HUDEP-2 (cell line): ENCODE measurements around the gene JRKL.
A peak's percentile ranks its signal among the peaks of the same experiment; 100 is the strongest.

Experiments
- DNase-seq, 76 experiments: peaks; one replicate each; lab custom pipeline; 2025; ENCODE audit not compliant: unreplicated experiment in 76 of 76; lab: John Stamatoyannopoulos, UW

Gene JRKL

DNA sequence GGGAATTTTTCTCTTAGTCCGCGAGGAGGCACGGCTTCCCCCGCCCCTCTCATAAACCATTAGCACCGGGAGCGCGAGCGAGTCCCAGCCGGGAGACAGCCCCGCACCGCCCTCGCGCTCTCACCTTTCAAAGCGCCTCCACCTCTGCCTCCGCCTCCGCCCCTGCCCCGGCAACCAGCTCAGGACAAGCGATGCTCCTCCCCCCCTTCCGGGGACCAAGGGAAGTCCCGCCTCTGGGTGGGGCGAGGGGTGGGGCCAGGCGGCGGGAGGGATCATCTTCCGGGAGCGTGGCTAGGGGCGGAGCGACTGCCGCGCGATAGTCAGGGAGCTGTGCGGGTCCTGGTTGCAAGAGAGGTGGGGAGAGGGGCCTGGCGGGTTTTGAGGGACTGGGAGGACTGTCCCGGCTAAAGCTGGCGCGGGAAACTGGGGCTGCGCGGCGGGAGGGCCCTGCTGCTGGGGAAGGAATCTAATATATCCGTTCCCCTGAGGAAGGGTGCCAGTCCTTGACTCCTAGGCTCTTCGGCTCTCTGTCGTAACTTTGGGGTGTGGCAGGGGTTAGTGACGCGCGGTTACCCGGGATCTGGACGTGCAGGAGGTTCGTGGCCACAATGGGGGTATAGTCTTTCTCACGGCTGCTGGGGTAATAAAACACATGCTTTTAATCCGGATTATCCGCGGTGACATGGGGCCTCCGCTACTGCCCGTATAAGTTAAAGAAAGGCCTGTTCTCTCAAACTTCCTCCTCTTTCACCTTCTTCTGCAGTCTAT lies at the start of gene JRKL, which contains the start of gene CCDC82:
Gene JRKL (plus strand): TSS at position 294 of the 768 bp plus-strand sequence. CDS start 637 bp downstream, outside the sequence.
Gene CCDC82 (minus strand): TSS at position 193 of the 768 bp plus-strand sequence. CDS start 5,165 bp downstream, outside the sequence.
- DNase-seq: peak; percentile 23 to 97 (median 93)

DNA sequence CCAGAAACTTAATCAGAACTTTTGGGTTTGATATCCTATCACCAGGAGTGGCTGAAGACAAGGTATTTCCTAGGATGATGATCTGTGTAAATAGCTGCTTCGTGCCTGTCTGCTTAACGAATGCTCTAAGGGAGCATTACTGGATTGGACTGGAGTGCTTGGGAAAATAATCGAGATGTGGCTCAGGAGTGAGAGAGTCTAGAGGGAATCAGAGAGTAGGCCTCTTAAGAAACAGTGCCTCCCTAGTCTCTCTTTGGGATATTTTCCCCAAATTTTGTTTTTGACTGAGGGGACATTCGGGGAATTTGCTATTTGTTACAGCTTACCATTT lies 49.3 kb upstream of the JRKL start:
- no peak for DNase-seq

DNA sequence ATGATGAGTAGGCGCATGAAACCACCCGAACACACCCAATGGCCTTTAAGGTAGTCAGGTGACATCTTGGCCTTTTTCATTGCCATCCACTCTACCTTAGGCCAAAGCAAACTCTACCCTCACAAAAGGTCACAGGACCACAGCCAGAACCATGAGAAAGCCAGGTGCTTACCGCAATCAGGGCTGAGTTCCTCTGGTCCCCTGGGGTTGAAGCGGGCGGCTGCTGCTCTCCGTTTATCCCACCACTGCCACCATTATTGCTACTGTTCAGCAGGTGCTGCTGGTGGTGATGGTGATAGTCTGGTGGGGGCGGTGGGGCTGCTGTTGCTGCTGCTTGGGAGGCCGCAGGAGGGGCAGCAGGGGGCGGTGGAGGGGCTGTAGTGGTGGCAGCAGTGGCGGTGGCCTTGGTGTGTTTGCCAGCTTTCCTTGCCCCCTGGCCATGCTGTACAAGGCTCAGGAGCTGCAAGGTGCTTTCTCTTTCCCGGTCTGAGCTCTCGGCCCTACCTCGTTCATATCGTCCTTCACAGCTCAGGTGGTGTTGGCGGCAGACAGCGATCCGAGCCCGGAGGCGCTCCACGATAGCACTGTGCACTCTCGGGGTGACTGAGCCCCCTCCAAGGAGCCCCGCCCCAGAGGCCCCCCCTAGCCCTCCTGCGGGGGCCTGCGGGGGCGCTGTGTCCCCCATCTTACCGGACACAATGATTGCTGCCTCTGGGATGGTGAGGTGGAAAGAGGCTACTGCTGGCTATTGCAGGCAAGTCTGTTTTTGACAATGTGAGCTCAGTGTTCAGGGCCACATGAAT lies 48.4 kb upstream of the JRKL start:
- DNase-seq: peak in 1 of 76 experiments; percentile 12

DNA sequence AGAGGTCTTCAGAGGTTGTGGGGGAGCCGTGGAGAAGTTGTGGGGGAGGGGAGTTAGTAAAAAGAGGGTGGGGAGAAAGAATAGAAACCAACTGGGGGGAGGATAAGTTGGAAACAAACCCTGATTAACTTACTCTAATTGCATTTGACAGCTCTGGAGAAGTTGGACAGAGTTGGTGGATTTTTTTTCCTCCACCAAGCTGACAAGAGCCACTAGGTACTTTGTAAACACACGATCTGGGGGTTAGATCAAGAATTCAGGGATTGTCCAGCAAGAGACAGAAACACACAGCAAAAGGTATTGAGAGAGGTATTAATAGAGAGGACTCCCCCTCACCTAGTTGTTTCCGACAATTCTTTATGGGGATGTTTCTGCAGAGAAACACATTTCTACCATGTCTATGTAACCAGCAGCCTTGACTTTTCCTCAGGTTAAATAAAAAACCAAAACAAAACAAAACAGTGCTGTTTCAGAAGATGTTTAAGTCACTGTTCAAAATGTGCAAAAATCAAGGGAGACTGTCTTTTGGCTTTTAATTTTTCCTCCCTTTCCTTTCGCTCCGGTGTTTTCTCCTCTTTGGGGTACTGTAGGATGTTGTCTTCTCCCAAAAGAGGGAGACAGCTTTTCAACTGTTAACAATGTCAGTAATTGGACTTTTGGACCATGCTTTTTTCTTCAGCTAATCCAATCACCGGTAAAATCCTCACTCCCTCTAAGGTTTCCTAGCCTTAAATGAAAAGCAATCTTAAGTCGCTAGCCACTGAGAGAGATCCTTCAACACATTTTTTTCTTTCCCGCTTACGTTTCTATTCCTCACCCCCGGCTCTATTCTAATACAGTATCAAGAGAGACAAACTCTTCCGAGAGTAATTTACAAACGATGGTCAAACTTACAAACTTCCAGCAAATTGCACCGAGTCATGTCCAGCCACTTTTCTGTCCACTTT lies 47.5 kb upstream of the JRKL start:
- no peak for DNase-seq

DNA sequence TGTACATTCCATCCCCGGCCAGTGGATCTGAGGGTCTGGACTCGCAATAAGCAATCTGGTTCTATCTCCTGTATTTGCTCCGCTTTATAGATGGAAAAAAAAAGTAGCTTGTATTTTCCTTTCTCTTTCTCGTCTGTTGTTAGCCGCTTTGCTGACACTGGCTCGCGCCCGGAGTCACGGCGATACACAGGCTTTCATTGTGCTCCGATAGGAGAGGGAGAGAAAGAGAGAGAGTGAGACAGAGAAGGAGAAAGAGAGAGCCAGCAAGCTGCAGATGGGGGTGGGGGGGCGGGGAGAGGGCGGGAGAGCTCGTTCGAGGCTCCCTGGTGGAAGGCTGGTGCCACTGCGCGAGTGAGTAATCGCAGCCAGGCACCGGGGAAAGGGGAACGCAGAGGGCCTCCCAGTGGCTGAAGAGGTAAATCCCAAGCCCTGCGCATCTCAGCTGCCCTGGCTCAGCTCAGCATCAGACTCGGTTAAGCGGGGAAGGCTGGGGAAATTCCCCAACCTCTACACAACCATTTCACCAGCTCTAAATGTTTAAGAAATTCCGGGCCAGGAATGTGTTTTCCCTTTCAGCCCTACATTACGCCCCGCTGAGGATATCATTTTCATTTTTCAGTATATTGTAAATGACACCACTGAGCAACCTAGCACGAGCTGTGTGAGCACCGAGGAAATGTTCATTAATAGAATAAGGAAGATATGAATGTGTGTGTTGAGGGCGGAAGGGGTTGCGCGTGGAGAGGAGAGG lies 46.7 kb upstream of the JRKL start, which contains the start of gene MAML2:
Gene MAML2 (minus strand): TSS at position 235 of the 751 bp plus-strand sequence. CDS start 1,300 bp downstream, outside the sequence.
- peak in 73 of 76 experiments; percentile 32 to 91 (median 80) for DNase-seq

DNA sequence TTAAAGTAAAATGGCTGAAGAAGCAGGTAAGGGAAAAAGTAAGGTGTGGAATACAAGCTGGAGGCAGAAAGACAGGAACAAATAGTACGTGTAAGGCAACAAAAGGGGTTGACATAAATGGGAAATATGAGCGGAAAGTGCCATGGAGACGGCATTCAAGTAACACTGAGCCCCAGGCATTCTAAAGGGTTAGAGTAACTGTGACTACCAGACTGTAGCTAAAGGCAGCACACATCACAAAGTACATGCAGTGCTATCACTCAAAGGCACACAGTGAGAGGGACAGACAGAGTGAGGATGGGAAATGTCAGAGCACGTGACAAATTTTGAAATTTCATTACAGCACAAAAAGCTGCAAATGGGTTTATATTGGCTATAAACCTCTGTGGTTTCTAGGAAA lies 33.0 kb upstream of the JRKL start:
- no peak for DNase-seq

DNA sequence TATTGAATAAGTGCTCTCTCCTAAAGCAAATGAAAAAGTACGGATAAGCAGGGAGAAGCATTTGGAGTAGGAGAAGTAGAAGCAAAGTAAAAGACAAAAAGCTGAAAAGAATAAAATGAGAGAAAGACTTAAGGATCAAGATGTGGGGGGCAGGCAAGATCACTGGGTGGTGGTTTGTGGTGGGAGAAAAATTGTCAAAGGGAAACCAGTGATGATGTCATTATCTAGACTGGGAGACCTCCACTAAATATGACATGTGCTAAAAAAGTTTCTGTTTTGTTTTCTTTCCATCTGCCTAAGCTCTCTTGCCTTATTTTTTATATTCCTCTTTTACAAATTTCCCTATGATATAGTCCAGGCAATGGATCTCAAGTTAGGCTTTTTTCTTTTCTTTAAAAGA lies 32.0 kb upstream of the JRKL start:
- no peak for DNase-seq

DNA sequence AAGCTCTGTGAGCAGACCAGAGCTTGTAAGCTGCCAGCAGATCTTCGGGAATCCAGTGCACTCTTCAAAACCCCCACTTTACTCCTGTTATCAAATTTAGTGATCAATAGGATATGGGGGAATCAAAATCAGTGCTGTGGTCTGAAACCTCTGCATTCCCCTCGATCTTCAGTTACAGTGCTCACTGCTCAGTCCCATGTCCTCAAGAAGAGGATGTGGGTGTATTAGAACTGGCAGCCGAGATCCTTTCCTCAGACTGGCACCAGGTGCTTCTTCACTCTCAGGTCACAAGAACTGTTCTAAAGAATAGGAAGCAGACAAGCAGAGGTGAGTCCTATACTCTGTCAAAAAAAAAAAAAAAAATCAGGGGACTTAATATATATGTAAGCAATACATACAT lies 31.5 kb upstream of the JRKL start:
- no peak for DNase-seq

DNA sequence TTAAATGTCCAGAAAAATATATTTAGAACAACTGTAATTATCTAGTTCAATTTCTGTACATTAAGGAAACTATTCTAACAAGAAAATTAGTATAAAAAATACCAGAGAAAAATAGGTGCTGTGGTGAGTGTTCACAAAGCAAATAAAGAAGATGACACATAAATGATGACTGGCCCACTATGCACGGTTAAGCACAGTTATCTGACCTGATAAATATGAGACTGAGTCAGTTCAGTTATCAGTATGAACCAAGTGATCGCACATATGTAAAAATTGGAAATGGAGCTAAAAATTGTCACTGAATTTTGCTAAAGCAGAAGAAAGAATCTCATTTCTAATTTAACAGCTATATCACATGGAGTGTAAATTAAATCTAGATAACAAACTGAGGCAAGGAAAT lies 28.0 kb upstream of the JRKL start:
- DNase-seq: peak in 36 of 76 experiments; percentile 2 to 76 (median 48)

DNA sequence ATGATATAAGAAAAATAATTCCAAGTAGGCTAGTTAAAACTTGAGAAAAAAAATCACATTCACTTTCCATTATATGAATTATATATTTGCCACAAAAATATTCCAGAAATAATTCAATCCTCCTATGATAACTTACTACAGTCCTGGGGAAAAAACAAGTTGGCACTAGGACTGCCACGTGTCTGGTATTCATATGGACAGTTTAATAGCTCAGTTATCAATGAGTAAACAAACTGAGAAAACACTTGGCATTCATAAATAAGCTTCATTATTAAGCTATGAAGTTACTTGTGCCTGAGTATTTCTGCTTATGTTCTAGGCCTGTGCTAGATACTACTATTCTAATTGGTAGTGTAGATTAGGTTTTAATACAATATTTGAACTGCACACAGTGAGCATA lies 24.3 kb upstream of the JRKL start:
- DNase-seq: no peak

DNA sequence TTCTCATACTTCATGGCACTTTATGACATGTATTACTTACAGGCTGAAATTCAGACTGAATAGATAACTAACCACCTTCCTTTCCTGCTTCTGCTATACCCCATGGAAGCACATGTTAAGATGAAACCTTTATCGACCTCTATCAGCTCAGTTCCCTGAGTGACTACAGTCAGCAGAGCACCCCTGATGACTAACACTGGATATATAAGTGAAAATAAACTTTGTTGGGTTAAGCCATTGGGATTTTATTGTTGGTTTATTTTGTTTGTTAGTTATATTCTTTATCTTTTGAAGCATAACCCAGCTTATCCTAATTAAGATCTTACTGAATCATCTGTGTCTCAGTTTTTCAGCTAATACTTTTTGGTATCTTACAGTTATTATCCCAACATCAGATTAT lies 23.8 kb upstream of the JRKL start:
- peak in 13 of 76 experiments; percentile 1 to 39 (median 11) for DNase-seq

DNA sequence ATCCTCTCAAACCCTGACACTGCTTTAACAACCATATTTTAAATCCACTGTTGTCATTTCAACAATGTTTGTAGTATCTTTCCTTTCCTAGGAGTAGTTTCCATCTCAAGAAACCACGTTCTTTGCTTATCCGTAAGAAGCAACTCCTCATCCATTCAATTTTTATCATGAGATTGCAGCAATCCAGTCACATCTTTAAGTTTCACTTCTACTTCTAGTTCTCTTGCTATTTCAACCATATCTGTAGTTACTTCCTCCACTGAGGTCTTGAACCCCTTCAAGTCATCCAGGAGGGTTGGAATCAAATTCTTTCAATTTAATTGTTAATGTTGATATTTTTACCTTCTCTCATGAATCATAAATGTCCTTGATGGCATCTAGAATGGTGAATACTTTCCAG lies 22.5 kb upstream of the JRKL start:
- DNase-seq: no peak

DNA sequence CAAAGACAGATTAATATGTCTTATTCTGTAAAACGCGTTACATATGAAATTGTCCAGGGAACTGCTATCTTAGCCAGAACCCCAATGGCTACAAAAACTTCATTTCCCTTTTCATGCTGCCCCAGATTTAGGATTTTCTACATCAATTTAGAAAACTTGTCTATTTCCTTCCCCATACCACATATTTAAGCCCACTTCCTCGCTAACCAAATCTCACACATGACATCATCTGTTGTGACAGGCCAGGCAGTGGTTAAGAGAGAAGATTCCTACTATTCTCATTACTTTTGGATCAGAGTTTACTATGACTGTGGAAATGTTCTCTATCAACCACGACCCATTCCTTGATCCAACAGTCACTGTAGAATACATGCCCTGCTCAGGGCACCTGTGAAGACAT lies 16.0 kb upstream of the JRKL start:
- DNase-seq: no peak

DNA sequence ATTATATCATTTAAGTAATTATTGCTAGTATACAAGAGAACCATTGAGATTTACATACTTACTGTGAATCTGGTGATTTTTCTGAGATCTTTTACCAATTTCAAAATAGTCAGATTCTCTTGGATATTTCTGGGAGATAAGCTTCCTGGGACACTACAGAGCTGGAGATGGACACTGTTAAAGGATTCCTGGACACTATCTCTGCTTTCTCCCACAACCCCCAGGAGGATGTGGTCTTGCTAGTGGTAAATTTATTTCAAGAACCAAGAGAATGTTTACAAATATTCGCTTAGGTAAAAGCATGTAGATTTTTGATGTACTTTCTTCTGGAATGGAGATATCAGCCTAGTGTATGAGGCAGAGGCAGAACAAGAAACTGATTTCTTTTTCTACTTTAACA lies 13.0 kb upstream of the JRKL start:
- DNase-seq: no peak

DNA sequence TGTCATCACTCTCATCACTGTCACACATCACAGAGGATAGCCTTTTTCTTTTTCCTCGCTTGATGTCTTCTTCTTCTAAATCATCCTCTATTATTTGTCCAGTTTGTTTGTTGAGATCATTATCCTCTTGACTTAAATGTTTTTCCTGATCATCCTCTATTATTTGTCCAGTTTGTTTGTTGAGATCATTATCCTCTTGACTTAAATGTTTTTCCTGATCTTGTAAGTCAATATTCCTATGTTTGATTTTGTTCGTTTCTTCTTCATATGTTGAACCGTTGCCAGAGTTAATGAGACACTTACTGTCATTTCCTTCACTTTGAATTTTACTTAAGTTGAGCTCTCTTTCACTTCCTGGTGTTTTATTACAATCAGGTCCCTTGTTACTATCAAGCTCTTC lies 5.7 kb upstream of the JRKL start:
- DNase-seq: no peak

DNA sequence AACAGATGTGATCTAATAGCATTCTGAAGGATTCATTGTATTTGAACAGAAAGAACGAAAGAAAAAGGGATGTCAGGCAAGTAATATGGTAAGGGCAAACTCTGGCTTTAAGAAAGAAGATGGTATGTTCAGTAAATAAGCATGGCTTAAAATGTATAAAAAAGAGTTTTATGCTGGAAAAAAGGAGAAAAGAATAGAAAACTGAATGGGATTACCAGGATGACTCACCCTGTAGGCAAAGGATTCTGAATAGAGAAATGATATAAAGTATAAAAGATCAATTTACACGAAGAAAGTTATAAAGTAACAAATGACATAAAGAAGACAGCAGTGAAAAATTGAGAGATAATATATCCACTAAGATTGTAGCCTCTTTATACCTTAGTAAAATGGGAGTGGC lies 4.6 kb upstream of the JRKL start:
- DNase-seq: no peak

DNA sequence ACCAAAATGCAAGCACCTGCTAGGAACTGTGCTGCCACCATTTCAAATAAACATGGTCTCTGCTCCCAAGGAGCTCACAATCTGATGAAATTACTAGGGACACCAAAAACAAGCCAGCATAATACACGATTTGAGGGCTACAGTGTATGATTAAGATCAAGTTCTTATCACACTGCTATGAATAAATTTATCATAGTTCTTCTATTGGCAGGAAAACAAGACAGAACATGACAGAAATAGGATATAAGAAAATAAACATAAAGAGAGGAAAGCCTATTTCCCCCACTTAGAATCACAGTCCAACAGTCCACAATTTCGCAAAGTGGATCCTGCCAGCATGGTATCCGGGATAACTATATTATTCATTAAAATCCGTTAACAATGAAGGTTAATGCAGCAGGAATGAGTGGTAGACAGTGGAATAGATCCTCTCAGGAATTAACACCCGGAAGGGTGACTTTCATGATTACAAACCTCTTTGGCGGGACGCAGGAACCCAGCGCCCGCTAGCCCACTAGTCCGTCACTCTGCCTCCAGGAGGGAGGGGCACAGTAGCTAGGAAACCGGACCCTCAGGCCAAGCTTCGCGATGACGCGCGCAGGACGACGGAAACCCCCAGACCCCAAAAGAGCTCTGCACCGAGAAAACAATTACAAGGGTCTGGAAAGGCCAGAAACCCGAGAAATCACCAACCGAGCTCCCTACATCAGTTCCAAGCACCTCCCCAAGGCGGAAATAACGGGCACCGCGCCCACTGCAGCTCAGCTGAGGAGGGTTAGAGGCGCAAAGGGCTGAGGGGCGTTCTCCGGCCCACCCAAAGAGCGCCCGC lies 708 bp upstream of the JRKL start:
- peak in 46 of 76 experiments; percentile 17 to 83 (median 66) for DNase-seq

DNA sequence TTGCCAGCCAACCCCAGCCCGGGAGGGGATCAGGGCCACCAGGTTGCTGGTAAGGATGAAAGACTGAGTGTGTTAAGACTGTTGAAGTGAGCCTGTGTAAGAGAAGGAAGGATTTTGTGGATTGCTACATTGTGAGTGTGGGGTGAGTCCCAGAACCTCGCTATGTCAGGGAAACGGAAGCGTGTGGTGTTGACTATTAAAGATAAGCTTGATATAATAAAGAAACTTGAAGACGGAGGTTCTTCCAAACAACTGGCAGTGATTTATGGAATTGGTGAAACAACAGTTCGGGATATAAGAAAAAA lies 627 bp downstream of the JRKL start:
- no peak for DNase-seq

DNA sequence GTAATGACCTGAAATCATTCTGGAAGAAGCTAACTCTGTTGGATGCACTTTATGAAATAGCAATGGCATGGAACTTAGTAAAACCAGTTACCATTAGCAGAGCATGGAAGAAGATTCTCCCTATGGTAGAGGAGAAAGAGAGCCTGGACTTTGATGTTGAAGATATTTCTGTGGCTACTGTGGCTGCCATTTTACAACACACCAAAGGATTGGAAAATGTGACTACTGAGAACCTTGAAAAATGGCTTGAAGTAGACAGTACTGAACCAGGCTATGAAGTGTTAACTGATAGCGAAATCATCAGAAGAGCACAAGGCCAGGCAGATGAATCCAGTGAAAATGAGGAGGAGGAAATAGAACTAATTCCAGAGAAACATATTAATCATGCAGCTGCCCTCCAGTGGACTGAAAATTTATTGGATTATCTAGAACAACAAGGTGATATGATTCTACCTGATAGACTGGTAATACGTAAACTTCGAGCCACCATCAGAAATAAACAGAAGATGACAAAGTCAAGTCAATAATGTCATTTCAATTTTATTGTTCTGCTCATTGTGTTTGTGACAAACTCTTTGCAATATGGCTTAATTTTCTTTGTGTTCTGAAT lies 2.0 kb downstream of the JRKL start:
- DNase-seq: no peak
